ENCODE data around the gene NDUFA8. TPM values are rescaled to one million over a fixed set of nuclear protein-coding genes. Genes with fewer than 3 reads are reported as not detected.

Gene NDUFA8
- total and polyA plus RNA-seq, 9 of the 15 experiments (the other 6 are each of a cell fraction or from before 2014, with no cell fraction given) = 105 to 212 (median 133) TPM

DNA sequence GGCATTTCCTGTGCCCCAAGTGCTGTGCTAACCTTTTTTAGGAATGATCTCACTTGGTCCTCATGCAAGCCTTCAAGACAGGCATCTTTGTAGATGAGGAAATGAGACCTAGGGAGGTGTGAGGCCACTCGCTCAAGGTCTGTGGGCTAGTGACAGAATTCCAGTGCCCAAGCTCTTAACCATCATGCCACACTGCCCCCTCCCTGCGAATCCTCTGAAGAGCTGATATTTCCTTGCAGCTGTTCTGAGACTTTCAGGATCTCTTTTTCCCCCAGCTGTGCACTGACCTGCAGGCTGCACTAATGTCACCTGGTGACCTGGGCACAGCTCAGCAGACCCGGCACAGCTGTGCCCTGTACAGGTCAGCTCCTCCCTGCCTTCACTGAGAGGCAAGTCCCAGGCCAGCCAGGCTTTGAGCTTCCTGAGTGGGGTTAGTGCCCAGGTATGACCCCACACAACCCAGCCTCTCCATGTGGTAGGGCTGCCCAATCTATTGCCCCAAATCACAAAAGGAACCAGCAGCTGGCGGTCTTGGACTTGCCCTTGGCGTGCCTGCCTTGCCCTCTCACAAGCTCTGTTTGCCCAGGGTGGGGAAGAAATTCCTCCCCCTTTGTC, 32.8 kb upstream of the NDUFA8 start:
- TF ChIP-seq SUPT5H (IDR thresholded peaks at IDR 0.05) (no peak), ZNF253 (CRISPR knock-in tag; conservative IDR thresholded peaks at IDR 0.05) (no peak), HDAC1 (IDR thresholded peaks at IDR 0.05) (no peak), RAD21 (CRISPR knock-in tag; conservative IDR thresholded peaks at IDR 0.05 in 1 of 2, IDR thresholded peaks at IDR 0.05 in 1 of 2) (peak in 1 of 2 experiments; percentile 11; a peak in 1 of 4 replicates), RBM15 (IDR thresholded peaks at IDR 0.05; ENCODE audit: insufficient read depth, low read length) (no peak), MAFG (tag; conservative IDR thresholded peaks at IDR 0.05) (no peak)
- TF ChIP-seq, protein P1, sequence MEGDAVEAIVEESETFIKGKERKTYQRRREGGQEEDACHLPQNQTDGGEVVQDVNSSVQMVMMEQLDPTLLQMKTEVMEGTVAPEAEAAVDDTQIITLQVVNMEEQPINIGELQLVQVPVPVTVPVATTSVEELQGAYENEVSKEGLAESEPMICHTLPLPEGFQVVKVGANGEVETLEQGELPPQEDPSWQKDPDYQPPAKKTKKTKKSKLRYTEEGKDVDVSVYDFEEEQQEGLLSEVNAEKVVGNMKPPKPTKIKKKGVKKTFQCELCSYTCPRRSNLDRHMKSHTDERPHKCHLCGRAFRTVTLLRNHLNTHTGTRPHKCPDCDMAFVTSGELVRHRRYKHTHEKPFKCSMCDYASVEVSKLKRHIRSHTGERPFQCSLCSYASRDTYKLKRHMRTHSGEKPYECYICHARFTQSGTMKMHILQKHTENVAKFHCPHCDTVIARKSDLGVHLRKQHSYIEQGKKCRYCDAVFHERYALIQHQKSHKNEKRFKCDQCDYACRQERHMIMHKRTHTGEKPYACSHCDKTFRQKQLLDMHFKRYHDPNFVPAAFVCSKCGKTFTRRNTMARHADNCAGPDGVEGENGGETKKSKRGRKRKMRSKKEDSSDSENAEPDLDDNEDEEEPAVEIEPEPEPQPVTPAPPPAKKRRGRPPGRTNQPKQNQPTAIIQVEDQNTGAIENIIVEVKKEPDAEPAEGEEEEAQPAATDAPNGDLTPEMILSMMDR (IDR thresholded peaks at IDR 0.05 in 2 of 3, conservative IDR thresholded peaks at IDR 0.05 in 1 of 3; ENCODE audit: insufficient read depth in 2 of 3, low read depth in 1 of 3, low read length in 3 of 3) = peak in 1 of 3 experiments; percentile 15; a peak in 1 of 6 replicates
- Histone ChIP-seq H3K36me3 (ENCODE audit: control insufficient read depth, insufficient read depth, low read length) (no peaks in the 10 kb centered on the region), H3K4me3 (no peak overlapping the region), H3K27me3 (ENCODE audit: control insufficient read depth in 2 of 2, insufficient read depth in 2 of 2, low read length in 2 of 2) (no peaks in the 10 kb centered on the region), H3K4me1 (replicated peaks in 1 of 2; ENCODE audit: control insufficient read depth in 2 of 2, insufficient read depth in 2 of 2, low read length in 2 of 2) (peaks cover 0 to 6% of the 10 kb centered on the region in 2 experiments; a peak in 2 of 5 replicates), H3K4me2 (ENCODE audit: insufficient read depth, low read length) (no peak overlapping the region), H3K79me2 (ENCODE audit: control insufficient read depth, insufficient read depth, low read length) (no peaks in the 10 kb centered on the region), H4K20me1 (replicated peaks; ENCODE audit: control insufficient read depth, insufficient read depth, low read length) (no peaks in the 10 kb centered on the region), H2AFZ (ENCODE audit: low read depth, low read length) (no peak overlapping the region), H3K9me1 (ENCODE audit: control insufficient read depth, insufficient read depth, low read length) (peaks cover 2% of the 10 kb centered on the region), H3K9me3 (replicated peaks; ENCODE audit: control insufficient read depth, insufficient read depth, low read depth, low read length) (no peaks in the 10 kb centered on the region), H3K27ac (ENCODE audit: extremely low read depth, low read depth, low read length) (no peak overlapping the region), H3K9ac (ENCODE audit: insufficient read depth in 1 of 2, low read depth in 2 of 2, low read length in 2 of 2) (peak overlapping the region in 1 of 2 experiments; percentile 33; a peak in 1 of 4 replicates)
- ChIA-PET POLR2A (interaction anchor here (1.0 to 1.1 kb wide), 2 partner anchors 12 to 92 kb away, joined by 3 read pairs; no protein-coding TSS in a partner anchor), CTCF (ENCODE audit: low intra/inter-chr PET ratio) (interaction anchor here (1.2 kb wide), 1 partner anchor 93 kb away, joined by 6 read pairs; no protein-coding TSS in a partner anchor)
- FAIRE-seq (no peak), DNase-seq (ENCODE audit: extremely low read depth in 1 of 4, low spot score in 3 of 4) (no peak), ATAC-seq (no peak; the same call in 2 of the 3 replicates)
- BruUV-seq (replicated peaks) = no TSS peak
- intact Hi-C loops (cut with micrococcal nuclease) = no loop called here
- 58% methylated on average over 5 of the region's 5 CpGs for WGBS (ENCODE audit: insufficient coverage, low coverage, missing lambda C conversion rate)
- in situ Hi-C loops (cut with MboI) = no loop called here

Measured in K562 (cell line).